ENCODE data around the gene NHERF1. TPM values are rescaled to one million over a fixed set of nuclear protein-coding genes. Genes with fewer than 3 reads are reported as not detected.

NHERF1 gene
- total and polyA plus RNA-seq, 2 of the 4 experiments (the other 2 are of a cell fraction) = 3.8 to 11.8 TPM

DNA sequence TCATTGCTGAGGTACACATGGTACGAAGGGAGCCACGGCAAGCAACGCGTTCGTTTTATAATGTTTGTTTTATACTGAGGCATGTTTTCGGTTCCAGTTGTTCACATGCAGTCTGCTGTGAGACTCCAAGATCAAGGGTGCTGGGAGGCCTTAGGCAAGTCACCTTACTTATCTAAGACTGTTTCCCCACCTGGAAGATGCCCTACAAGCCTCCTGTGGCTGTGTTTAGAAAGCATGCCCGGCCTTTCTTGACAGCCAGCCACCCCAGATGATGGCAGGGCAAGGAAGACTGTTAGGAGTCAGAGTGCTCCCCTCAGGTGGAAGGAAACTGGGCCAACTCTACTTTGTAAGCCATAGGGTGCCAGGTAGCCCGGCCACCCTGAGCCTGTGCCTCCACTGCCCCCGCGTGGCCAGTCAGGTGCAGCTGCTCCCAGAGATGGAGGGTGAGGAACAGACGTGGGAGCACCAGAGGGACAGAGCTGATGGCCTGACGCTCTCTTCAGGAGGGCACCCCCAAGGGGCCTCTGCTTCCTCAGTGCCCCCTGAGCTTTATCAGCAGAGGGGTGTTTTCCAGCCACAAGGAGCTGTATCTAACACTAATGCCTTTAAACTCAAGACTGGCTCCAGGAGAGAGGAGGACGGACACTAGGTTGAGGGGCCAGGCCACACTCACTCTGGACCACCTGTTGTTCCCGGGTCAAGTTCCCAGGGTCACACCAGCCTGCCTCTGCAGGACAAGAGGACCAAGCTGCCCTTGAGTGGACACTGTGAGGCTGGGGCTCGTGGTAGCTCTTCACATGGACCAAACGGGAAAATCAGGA, 22.3 kb downstream of the NHERF1 start:
- in situ Hi-C loops (cut with MboI; ENCODE audit: low sequenced_read_pairs) (no loop called here), dilution Hi-C loops (cut with HindIII; ENCODE audit: low sequenced_read_pairs, unreplicated experiment) (no loop called here), intact Hi-C loops (cut with micrococcal nuclease) (loop anchor here (1.0 kb wide), 1 partner anchor 113 kb away; no protein-coding TSS in a partner anchor)
- 80% methylated on average over 1 of the region's 16 CpGs; no CpG with 5 or more reads in 1 of the 2 experiments for WGBS, 2 experiments (ENCODE audit: extremely low coverage in 2 of 2, insufficient read length in 1 of 2)
- Histone ChIP-seq H3K23ac (ENCODE audit: low read depth, low read length) (no peak overlapping the region), H3K4me2 (ENCODE audit: low read depth, low read length) (no peak overlapping the region), H3K79me1 (ENCODE audit: low read depth in 1 of 2, low read length in 2 of 2) (peaks cover 21 to 27% of the 10 kb centered on the region in 2 experiments), H3K27me3 (ENCODE audit: control insufficient read depth, insufficient read depth, low read length) (no peaks in the 10 kb centered on the region), H2AFZ (replicated peaks; ENCODE audit: low read length, poor library complexity) (no peak overlapping the region), H3K9me1 (ENCODE audit: insufficient read depth, low read length) (peaks cover 9% of the 10 kb centered on the region; the same call in 1 of the 2 replicates), H3K9ac (ENCODE audit: low read depth, low read length) (no peak overlapping the region), H4K8ac (ENCODE audit: low read depth in 2 of 2, low read length in 2 of 2) (no peak overlapping the region), H3K4me1 (ENCODE audit: control insufficient read depth, insufficient read depth, low read length) (peaks cover 15% of the 10 kb centered on the region), H4K91ac (ENCODE audit: insufficient read depth, low read depth, low read length) (no peak overlapping the region), H3K4me3 (ENCODE audit: insufficient read depth, low read depth, low read length) (no peak overlapping the region), H2BK5ac (ENCODE audit: low read depth, low read length, poor library complexity, severe bottlenecking) (no peak overlapping the region), H3K14ac (replicated peaks; ENCODE audit: low read depth, low read length) (no peak overlapping the region), H2AK9ac (replicated peaks; ENCODE audit: low read depth, low read length, poor library complexity) (no peak overlapping the region), H2BK120ac (ENCODE audit: low read depth, low read length) (no peak overlapping the region), H3K56ac (ENCODE audit: extremely low read depth, insufficient read depth, low read length) (no peak overlapping the region), H3K27ac (ENCODE audit: insufficient read depth, low read length) (no peak overlapping the region), H4K5ac (ENCODE audit: low read depth, low read length) (no peak overlapping the region), H2BK20ac (ENCODE audit: low read depth, low read length) (no peak overlapping the region), H2AK5ac (ENCODE audit: low read depth, low read length) (no peak overlapping the region), H3K4ac (ENCODE audit: low read depth, low read length) (no peak overlapping the region), H3K36me3 (ENCODE audit: control insufficient read depth, insufficient read depth, low read length) (peaks cover 35% of the 10 kb centered on the region), H3K9me3 (ENCODE audit: control insufficient read depth, insufficient read depth, low read length) (no peaks in the 10 kb centered on the region), H3K18ac (ENCODE audit: low read depth, low read length) (no peak overlapping the region), H4K20me1 (ENCODE audit: insufficient read depth, low read length) (peaks cover 10% of the 10 kb centered on the region), H2BK15ac (ENCODE audit: low read depth, low read length) (no peak overlapping the region)
- peak; percentile 53 for ATAC-seq (ENCODE audit: low read depth)
- DNase-seq = peak; percentile 24
- BruUV-seq (replicated peaks) = no TSS peak
- ChIA-PET POLR2A (ENCODE audit: unreplicated experiment) (no interaction called here), CTCF (interaction anchor here (0.6 to 1.2 kb wide), 2 partner anchors 11 to 25 kb away, joined by 4 to 5 read pairs; no protein-coding TSS in a partner anchor)
- no peak for TF ChIP-seq MXI1 (IDR thresholded peaks at IDR 0.05; ENCODE audit: borderline replicate concordance, low read depth, low read length)
- TF ChIP-seq POLR2A (IDR thresholded peaks at IDR 0.05; ENCODE audit: low read depth, low read length) = no peak
- no peak for TF ChIP-seq NFE2L2 (IDR thresholded peaks at IDR 0.05; ENCODE audit: low read depth, low read length)
- no peak for TF ChIP-seq FOS (IDR thresholded peaks at IDR 0.05; ENCODE audit: low read depth, low read length)
- peak; percentile 78 for TF ChIP-seq RAD21 (IDR thresholded peaks at IDR 0.05; ENCODE audit: low read length)
- TF ChIP-seq SMC3 (IDR thresholded peaks at IDR 0.05; ENCODE audit: low read depth, low read length) = peak; percentile 62
- TF ChIP-seq, protein P1, sequence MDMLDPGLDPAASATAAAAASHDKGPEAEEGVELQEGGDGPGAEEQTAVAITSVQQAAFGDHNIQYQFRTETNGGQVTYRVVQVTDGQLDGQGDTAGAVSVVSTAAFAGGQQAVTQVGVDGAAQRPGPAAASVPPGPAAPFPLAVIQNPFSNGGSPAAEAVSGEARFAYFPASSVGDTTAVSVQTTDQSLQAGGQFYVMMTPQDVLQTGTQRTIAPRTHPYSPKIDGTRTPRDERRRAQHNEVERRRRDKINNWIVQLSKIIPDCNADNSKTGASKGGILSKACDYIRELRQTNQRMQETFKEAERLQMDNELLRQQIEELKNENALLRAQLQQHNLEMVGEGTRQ (IDR thresholded peaks at IDR 0.05; ENCODE audit: low read depth, low read length) = no peak
- TF ChIP-seq, protein P2, sequence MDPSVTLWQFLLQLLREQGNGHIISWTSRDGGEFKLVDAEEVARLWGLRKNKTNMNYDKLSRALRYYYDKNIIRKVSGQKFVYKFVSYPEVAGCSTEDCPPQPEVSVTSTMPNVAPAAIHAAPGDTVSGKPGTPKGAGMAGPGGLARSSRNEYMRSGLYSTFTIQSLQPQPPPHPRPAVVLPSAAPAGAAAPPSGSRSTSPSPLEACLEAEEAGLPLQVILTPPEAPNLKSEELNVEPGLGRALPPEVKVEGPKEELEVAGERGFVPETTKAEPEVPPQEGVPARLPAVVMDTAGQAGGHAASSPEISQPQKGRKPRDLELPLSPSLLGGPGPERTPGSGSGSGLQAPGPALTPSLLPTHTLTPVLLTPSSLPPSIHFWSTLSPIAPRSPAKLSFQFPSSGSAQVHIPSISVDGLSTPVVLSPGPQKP (IDR thresholded peaks at IDR 0.05; ENCODE audit: borderline replicate concordance, low read depth, low read length) = no peak
- no peak for TF ChIP-seq RFX5 (IDR thresholded peaks at IDR 0.05; ENCODE audit: low read depth, low read length)
- no peak for TF ChIP-seq CHD1 (IDR thresholded peaks at IDR 0.05; ENCODE audit: low read depth, low read length)
- no peak for TF ChIP-seq RCOR1 (IDR thresholded peaks at IDR 0.05; ENCODE audit: insufficient replicate concordance, low read length)
- no peak for TF ChIP-seq MAZ (IDR thresholded peaks at IDR 0.05; ENCODE audit: borderline replicate concordance, low read depth, low read length)
- TF ChIP-seq CEBPB (IDR thresholded peaks at IDR 0.05; ENCODE audit: low read depth, low read length) = no peak
- TF ChIP-seq MAFK (IDR thresholded peaks at IDR 0.05; ENCODE audit: low read depth, low read length) = no peak
- TF ChIP-seq, protein P3, sequence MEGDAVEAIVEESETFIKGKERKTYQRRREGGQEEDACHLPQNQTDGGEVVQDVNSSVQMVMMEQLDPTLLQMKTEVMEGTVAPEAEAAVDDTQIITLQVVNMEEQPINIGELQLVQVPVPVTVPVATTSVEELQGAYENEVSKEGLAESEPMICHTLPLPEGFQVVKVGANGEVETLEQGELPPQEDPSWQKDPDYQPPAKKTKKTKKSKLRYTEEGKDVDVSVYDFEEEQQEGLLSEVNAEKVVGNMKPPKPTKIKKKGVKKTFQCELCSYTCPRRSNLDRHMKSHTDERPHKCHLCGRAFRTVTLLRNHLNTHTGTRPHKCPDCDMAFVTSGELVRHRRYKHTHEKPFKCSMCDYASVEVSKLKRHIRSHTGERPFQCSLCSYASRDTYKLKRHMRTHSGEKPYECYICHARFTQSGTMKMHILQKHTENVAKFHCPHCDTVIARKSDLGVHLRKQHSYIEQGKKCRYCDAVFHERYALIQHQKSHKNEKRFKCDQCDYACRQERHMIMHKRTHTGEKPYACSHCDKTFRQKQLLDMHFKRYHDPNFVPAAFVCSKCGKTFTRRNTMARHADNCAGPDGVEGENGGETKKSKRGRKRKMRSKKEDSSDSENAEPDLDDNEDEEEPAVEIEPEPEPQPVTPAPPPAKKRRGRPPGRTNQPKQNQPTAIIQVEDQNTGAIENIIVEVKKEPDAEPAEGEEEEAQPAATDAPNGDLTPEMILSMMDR (conservative IDR thresholded peaks at IDR 0.05; ENCODE audit: low read depth, low read length) = peak; percentile 70
